RWPE1 (cell line): ENCODE data around the gene PNMT.

Experiments used
- CTCF ChIA-PET: fragments of 350-600 bp; sonication (Branson Sonifier 250); formaldehyde crosslinking; extraction: SDS; loops from one replicate; lab custom pipeline; 2021; lab: Yijun Ruan, JAX
- POLR2A ChIA-PET: fragments of 400-600 bp; formaldehyde crosslinking; extraction: SDS; loops from one replicate; lab custom pipeline; 2020; ENCODE audit warnings: antibody characterized with exemption; ENCODE audit not compliant: low non-redundant PET; lab: Yijun Ruan, JAX
- DNase-seq: peaks from one replicate; pipeline ENCODE4 v3.0.0; 2012; ENCODE audit warnings: low spot score
- H3K27ac ChIP-seq: fragments of 450-650 bp; 2 replicates; pipeline ENCODE4 v1.5.1; 2017
- CTCF ChIP-seq: fragments of 450-650 bp; conservative IDR thresholded peaks from 2 replicates; pipeline ENCODE4 v1.5.1; 2017; ENCODE audit warnings: low read depth, mild to moderate bottlenecking

The PNMT gene

GRCh38 chr17:39658346-39658745 lies 9.9 kb upstream of the PNMT start:
- no peak for TF ChIP-seq CTCF
- DNase-seq = no peak
- CTCF ChIA-PET = interaction anchor here (1.1 kb wide), 1 partner anchor 24 kb away, joined by 4 read pairs; no protein-coding TSS in a partner anchor
- H3K27ac ChIP-seq = peak overlapping the region; percentile 15; the same call in 1 of the 2 replicates
- POLR2A ChIA-PET = no interaction called here

GRCh38 chr17:39658760-39659159 lies 9.5 kb upstream of the PNMT start:
- peak overlapping the region; percentile 14; the same call in 1 of the 2 replicates for H3K27ac ChIP-seq
- no peak for DNase-seq
- no peak for TF ChIP-seq CTCF
- CTCF ChIA-PET = interaction anchor here (1.1 kb wide), 1 partner anchor 24 kb away, joined by 4 read pairs; no protein-coding TSS in a partner anchor
- POLR2A ChIA-PET = no interaction called here

GRCh38 chr17:39659279-39660010 lies 8.8 kb upstream of the PNMT start:
- no peak for DNase-seq
- ChIA-PET POLR2A (no interaction called here), CTCF (interaction anchor here (0.7 kb wide), 1 partner anchor 8 kb away, joined by 3 read pairs; no protein-coding TSS in a partner anchor)
- no peak for TF ChIP-seq CTCF
- H3K27ac ChIP-seq = peak overlapping the region; percentile 14

- H3K27ac ChIP-seq = peak overlapping the region; percentile 14; the same call in 1 of the 2 replicates
- DNase-seq = no peak
- ChIA-PET CTCF (interaction anchor here (0.7 kb wide), 1 partner anchor 8 kb away, joined by 3 read pairs; no protein-coding TSS in a partner anchor), POLR2A (no interaction called here)
- no peak for TF ChIP-seq CTCF
These were observed 8.3 kb upstream of the PNMT start for GRCh38 chr17:39660011-39660360.

GRCh38 chr17:39660397-39661385 lies 7.6 kb upstream of the PNMT start:
- no peak for TF ChIP-seq CTCF
- DNase-seq = no peak
- CTCF ChIA-PET = interaction anchor here (0.6 to 1.4 kb wide), 4 partner anchors 7 to 89 kb away, joined by 3 to 5 read pairs (median 3); no protein-coding TSS in a partner anchor
- POLR2A ChIA-PET = no interaction called here
- 0 out of 2 replicates have a peak overlapping the region, but pooled peaks have one; percentile 29 for H3K27ac ChIP-seq
